ENCODE results near the gene B9D1.

DNA sequence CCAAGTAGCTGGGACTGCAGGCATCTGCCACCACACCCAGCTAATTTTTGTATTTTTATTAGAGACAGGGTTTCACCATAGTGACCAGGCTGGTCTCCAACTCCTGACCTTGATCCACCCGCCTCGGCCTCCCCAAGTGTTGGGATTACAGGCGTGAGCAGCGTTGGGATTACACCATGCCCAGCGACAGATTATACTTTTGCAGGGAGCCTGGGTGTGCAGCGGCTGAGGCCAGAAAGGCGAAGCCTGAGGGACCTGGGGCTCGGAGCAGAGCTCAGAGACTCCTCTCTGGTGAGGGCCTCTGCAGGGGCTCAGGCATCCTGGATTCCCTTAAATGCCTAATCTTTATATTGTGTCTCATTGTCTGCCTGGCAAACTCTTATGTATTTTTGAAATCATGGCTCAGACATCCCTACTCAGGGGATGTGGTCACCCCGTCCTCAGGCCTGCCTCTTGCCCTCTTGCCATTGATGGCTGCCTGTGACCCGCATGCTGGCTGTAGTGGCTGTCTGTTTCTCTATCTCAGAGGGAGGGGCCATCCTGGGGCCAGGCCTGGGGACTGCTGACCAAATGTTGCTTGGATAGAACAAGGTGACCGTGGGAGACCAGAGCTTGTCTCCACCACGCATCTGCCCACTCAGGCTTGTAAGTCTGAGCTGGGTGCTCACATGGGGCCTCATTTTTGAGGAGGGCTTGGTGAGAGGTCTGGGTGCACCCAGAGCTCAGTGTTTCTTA, 42.6 kb downstream of the B9D1 start:
- TF ChIP-seq POLR2A (IDR thresholded peaks at IDR 0.05; ENCODE audit: low read depth, low read length) (no peak), TAF1 (IDR thresholded peaks at IDR 0.05; ENCODE audit: low read depth, low read length) (no peak)
